Superior temporal gyrus (tissue), 1 donor: ENCODE data around the gene GALNT9.
"Not testable (repeated sequence)": the region's sequence is repeated elsewhere in the genome, so short reads cannot be mapped to it uniquely, and the experiment has no call there.

Experiments used
- DNase-seq: peaks from one replicate; pipeline ENCODE4 v3.0.0-alpha.2; 2016; ENCODE audit errors: extremely low spot score

Gene GALNT9

DNA sequence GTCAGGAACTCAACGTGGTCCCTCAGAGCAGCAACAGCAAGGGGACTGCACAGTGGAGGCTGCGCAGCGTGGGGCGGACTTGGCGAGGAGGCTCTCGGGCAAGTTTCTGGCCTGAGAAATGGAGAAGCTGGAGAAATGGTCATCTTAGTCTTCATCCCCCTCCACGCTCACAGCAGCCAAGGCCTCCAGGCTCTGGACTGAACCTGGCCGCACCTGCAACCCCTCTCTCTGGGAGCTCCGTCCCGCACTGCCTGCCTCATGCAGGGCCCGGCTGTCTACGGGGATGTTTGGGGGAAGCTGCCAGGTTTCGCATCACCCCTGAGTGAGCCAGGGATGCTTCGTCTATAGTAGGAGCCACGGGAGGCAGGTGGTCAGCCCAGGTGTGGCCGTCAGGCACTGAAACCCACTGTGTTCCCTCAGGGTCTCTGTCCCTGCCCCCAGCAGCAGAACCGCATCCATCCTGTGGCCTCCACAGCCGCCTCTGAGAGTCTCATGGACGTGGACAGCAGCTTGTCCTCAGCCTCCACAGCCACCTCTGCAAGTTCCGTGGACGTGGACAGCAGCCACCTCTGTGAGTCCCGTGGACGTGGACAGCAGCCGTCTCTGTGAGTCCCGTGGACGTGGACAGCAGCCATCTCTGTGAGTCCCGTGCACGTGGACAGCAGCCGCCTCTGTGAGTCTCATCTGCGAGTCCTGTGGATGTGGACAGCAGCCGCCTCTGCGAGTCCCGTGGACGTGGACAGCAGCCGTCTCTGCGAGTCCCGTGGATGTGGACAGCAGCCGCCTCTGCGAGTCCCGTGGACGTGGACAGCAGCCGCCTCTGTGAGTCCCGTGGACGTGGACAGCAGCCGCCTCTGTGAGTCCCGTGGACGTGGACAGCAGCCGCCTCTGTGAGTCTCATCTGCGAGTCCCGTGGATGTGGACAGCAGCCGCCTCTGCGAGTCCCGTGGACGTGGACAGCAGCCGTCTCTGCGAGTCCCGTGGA, 29.1 kb upstream of the GALNT9 start:
- DNase-seq, result not testable (repeated sequence)

GRCh38 chr12:132357623-132358186, 28.3 kb upstream of the GALNT9 start:
- no peak for DNase-seq

- peak; percentile 63 for DNase-seq
Measured at GRCh38 chr12:132356691-132357622, 27.6 kb upstream of the GALNT9 start.

DNA sequence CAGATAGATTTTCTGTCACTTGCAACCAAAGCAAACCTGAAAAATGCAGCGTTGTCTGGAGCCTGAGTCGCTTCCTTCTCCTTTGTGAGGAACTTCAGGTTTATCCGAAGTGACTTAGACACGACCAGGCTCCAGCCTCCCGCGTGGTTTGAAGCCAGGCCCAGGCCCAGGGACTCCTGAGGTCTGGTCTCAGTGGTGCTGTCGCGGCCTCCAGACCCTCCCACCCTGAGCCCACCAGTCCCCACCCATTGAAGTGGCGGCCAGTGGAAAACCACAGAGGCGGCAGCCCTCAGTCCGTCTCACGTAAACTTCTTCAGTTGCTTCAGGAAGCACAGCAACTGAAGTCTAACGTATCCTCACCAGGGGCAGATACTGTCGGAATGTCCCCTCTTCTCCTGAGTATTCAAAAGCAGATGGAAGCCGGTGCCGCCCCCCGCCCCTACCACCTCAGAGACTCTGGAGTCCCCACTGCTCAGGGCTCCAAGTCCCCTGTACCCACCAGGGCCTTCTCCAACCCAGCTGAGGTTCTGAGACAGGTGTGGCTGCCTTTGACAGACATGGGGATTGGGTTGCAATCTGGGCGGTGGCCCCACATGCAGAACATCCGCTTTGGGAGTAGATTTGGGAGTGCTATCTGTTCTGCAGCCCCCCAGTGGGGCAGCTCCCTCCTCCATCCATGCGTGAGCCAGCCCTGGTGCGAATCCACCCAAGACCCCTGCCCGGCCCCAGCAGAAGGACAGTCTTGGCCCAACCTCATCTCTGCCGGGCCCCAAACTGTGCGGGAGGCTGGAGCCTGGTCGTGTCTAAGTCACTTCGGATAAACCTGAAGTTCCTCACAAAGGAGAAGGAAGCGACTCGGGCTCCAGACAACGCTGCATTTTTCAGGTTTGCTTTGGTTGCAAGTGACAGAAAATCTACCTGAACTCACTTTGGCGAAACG, 26.6 kb upstream of the GALNT9 start:
- DNase-seq, result no peak

DNA sequence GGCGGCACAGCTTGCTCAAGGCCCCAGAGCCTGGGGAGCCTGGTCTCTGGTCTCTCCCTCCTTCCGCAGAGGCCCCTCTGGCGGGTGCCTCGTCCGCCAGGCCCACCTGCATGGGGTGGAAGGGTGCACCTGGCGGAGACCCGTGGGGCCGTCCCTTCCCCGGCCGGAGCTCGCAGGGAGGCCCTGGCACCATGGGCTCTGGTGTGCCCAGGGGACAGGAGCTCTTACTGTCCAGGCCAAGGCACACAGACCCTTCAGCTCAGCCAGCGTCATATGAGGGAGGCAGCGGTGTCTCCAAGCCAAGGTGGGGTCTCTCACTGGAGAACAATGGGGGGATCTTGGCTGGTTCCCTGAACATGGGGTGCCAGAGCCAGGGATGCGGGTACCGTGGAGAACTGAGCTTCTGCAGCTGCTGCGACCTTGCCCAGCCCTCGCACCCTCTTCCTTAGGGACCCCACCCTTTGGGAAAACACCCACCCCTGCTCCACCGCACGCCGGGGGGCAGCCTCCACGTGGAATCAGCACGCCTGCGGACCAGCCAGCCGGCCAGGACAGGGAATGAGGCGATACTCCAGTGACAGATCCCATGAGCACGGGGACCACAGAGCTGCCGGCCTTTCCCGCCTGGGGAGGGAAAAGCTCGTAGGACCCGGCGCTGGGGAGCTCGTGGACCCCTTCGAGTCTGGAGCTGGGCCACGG, 25.7 kb upstream of the GALNT9 start:
- no peak for DNase-seq

DNA sequence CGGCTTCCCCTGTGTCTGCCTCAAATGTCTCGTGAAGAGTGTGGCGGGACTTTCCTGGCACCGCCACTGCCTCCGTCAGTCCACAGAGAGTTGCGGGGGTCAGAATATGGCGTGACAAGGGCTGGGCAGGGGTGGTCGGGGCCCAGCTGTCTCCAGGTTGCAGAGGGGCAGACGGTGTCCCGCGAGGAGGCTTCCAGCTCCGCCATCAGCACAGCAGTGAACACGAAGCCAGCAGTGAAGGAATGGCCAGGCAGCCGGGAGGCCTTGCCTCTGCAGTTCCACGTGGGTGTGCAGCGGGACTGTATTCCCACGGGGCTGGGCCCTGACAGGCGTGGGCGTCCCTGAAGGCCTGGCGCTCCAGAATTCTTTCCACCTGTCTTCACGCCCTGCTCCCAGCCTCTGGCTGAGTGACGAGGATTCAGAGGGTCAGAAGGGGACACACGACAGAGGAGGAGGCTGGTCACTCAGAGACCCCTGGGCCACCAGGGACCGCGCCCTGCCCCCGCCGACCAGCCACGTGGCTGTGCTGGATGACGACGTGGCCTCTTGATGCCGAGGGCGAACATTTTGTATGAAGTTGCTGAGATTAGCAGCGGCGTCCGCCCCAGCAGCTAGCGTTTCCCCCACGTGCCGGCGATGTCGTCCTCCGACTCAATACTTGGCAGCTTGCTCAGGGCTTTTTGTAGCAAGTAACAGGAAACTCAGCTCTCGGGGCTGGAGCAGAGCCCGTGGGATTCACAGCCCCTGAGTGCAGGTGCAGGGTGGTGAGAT, 25.0 kb upstream of the GALNT9 start:
- DNase-seq, result no peak

DNA sequence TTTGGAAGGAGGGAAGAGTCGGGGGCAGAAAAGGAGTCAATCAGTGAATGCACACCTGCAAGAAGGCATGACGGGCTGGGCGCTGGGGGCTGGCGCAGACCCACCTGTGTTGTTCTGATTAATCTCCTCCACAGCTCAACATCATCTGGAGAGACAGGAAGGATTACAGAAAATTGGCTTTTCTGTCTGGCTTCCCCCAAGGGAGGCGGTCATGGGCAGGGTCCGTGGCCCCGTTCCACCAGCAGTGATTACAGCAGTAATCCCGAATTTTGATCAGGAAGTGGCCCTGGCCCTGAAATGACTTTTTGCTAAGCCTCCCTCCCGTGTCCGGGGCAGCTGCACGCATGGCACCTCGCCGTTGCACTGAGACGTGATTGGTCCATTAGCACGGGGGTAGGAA, 24.4 kb upstream of the GALNT9 start:
- DNase-seq, result no peak

DNA sequence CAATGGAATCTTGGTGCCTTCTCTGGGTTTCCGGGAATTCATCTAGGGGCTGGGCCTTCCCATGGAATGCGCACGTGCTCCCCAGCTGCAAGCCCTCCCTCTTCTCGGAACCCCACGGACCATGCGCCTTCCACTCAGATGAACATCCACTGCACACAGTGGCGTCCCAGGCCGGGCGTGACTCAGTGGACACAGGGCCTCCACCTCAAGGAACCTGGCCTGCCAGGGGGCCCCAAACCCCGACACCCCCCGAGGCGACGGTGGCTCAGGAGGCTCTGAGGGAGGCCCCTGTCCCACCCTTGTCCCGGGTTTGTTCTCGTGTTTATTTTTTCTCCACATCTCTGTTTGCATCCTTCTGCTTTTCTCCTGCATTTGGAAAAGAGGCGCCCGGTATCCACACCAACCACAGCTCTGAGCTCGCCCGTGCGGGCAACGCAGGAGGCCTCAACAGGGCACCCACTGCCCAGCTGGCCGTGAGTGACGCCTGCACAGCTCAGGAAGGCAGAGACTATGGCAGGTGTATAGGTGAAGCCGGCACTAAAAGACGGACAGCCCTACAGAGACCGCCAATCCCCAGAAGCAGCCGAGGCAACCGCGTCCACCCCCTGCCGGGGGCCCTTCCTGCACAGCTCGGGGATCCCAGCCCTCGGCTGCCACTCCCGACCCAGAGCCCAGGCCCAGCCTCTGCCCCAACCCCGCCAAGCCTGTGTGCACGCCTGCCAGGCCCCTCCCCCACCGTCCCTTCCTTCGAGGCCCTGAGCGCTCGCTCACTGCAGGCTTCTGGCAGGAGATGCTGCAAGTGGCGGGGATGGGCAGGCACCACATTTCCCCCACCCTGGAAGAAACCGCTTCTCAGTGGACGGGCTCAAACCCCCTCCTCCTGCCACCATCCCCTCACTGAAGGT, 23.8 kb upstream of the GALNT9 start:
- no peak for DNase-seq

DNA sequence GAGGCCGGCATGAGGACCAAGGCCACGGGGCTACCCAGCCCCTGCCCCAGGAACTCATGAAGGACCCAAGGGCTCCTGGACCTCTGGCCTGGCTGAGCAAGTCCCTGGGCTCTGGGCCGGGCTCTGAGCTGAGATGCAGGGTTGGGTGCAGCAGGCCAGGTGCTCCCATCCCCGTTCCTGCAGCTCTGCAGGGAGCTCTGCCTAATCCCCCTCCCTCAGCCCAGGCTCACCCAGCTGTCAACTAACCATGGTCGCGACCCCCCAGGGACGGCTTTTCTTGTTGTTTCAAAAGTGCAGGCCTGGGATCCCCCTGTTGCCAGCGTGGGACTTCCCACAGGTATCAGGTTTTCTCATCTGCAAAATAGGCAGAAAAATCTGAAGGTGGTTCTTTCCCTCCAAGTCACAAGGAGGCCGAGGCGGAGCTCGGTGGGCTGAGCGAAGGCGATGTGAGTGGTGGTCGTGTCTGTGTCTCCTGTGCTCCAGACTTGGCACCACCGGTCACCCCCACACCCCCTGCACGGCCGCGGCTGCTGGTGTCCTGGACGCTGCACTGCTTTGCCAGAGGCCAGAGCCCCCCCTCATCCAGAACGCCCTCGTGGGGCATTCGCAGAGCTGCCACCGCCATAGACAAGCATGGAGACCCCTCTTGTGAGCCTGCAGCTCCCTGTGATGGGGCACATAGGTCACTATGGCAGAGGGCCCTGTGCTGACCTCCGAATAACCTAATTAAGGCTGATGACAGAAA, 22.5 kb upstream of the GALNT9 start:
- DNase-seq, result no peak

- DNase-seq, result no peak
Measured at GRCh38 chr12:132349501-132350131, 20.2 kb upstream of the GALNT9 start.

GRCh38 chr12:132348176-132348575, 18.8 kb upstream of the GALNT9 start:
- DNase-seq, result no peak

DNA sequence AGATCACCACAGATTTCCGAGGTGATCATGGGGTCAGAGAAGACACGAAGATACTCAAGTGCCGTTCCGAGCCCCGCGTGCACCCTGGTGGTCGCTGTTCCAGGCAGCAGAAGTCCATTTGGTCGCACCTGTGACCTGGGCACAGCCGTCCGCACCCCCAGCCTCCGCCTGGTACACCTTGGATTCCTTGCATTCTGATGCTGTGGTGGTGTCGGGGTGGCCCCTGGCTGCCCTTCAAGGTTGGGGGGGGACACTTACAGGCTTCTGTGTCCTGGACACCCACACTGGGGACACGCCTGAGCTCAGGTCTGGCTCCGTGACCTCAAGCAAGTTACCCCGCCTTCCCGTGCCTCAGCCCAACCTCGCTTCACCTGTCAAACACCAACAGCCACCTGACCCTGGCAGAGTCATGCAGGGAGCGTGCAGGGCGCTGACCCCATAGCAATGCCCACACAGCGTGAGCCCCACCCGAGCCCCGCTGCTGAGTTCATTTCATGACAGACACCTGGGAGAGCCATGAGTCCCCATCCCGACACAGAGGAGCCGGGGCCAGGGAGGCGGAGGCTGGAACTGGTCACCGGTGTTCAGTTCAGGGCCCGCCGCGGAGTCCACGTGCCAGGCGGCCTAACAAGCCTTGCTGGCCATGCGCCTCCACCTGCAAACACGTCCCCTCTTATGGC, 17.9 kb upstream of the GALNT9 start:
- no peak for DNase-seq

- no peak for DNase-seq
Measured at GRCh38 chr12:132346471-132347175, 17.2 kb upstream of the GALNT9 start.

DNA sequence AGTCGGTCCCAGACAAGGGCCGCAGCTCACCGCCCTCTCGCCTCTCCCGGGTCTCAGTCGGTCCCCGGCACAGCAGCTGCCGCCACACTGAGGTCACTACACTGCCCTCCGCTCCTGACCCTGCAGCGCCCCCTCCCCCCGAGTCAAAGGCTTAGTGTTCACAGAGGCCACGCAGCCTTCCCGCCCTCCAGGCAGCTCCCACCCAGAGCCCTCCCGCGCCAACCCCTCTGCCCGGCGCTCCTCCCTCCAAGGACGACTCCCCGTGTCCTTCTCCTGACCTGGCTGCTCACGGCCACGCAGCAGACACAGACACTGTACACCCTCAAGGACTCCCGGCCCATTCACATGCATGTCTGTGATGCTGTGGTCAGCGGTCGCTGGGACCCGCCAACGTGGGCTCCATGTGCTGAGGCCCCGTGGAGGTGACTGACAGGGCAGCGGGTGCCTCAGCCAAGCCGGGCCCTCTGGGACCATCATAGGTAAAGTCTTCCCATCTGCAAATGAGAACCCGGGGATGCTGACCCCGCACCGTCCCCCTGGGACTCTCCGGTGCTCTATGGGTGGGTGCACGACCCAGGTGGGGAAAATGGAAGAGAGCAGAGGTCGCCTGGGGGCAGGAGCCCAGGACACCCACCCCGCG, 16.3 kb upstream of the GALNT9 start:
- DNase-seq, result no peak

- no peak for DNase-seq
Measured at GRCh38 chr12:132345126-132345525, 15.7 kb upstream of the GALNT9 start.

- no peak for DNase-seq
Measured at GRCh38 chr12:132344601-132345000, 15.2 kb upstream of the GALNT9 start.
